Amniotic epithelial cell (primary cell): ENCODE measurements around the gene CGB2.

ENCODE experiments used
- DNase-seq: peaks from one replicate; pipeline ENCODE4 v3.0.0-alpha.2; 2010; ENCODE audit warnings: low read depth

Gene CGB2

GRCh38 chr19:49067554-49067953, 35.9 kb downstream of the CGB2 start:
- DNase-seq = no peak

- no peak for DNase-seq
Observed at GRCh38 chr19:49069026-49069425, 37.3 kb downstream of the CGB2 start.

DNA sequence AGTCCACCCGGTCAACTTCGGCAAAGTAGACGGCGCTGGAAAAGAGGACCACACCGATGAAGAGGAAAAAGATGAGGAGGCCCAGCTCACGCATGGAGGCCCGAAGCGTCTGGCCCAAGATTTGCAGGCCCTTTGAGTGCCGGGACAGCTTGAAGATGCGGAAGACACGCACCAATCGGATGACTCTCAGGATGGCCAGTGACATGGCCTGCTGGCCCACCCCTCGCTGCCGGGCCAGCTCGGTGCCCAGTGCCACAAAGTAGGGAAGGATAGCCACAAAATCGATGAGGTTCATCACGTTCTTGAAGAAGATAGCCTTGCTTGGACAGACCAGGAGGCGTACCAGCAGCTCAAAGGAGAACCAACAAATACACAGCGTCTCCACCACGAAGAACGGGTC, 38.7 kb downstream of the CGB2 start:
- DNase-seq = no peak

DNA sequence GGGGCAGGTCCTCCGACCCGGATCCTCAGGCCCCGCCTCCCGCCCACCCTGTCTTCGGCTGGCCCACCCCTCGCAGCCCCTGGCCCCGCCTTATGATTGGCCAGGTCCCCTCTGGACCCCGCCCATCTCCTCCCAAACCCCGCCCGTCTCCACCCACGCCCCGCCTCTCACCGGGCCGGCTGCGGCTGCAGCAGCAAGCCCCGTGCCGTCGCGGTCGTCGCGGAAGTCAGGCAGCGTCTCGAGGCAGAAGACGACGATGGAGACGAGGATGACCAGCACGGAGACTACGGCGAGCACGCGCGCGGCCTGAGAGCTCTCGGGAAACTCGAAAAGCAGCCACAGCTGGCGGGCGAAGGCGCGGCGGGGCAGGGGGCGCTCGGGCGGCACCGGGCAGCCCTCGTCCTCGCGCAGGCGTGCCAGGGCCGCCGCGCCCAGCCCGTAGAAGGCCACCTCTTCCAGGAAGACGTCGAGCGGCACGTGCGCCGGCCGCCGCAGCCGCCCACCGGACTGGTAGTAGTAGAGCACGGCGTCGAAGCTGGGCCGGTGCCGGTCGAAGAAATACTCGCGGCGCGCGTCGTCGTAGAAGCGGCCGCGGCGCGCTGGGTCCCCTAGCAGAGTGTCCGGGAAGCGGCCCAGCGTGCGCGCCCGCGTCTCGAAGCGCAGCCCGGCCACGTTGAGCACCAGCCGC, 40.3 kb downstream of the CGB2 start:
- DNase-seq = no peak

GRCh38 chr19:49073514-49074378, 42.1 kb downstream of the CGB2 start:
- no peak for DNase-seq

- peak; percentile 52 for DNase-seq
Observed at GRCh38 chr19:49074869-49075268, 43.2 kb downstream of the CGB2 start.

GRCh38 chr19:49080392-49080791, 48.7 kb downstream of the CGB2 start:
- DNase-seq = no peak

DNA sequence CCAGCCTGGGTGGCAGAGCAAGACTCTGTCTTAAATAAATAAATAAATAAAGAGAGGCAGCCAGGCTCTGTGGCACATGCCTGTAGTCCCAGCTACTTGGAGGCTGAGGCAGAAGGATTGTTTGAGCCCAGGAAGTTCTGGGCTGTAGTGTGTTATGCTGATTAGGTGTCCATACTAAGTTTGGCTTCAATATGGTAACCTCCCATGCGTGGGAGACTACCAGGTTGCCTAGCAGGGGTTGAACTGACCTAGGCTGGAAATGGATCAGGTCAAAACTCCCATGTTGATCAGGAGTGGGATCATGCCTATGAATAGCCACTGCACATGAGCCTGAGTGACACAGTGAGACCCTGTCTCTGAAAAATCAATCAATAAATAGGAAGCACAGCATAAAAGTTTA, 49.6 kb downstream of the CGB2 start:
- no peak for DNase-seq
